Inflammatory macrophage treated with lipopolysaccharide for 4 hours (primary cell): ENCODE results near the gene NEK4.
"Not testable (repeated sequence)": the region's sequence is repeated elsewhere in the genome, so short reads cannot be mapped to it uniquely, and the experiment has no call there.

Source experiments
- DNase-seq: peaks from one replicate; pipeline ENCODE4 v3.0.0-alpha.2; 2020

Gene NEK4

GRCh38 chr3:52730681-52731080 is 40.1 kb downstream of the NEK4 start:
- peak; percentile 25 for DNase-seq

- not testable (repeated sequence) for DNase-seq
Observed at GRCh38 chr3:52728753-52729152, 42.0 kb downstream of the NEK4 start.

GRCh38 chr3:52724511-52724910 is 46.2 kb downstream of the NEK4 start:
- DNase-seq, result no peak

- no peak for DNase-seq
Observed at GRCh38 chr3:52723935-52724334, 46.8 kb downstream of the NEK4 start.

GRCh38 chr3:52722491-52722890 is 48.2 kb downstream of the NEK4 start:
- no peak for DNase-seq

GRCh38 chr3:52721730-52722008 is 49.1 kb downstream of the NEK4 start:
- no peak for DNase-seq

GRCh38 chr3:52721002-52721729 is 49.6 kb downstream of the NEK4 start:
- DNase-seq, result peak; percentile 57

GRCh38 chr3:52719618-52720017 is 51.1 kb downstream of the NEK4 start:
- no peak for DNase-seq

GRCh38 chr3:52715714-52716305 is 54.9 kb downstream of the NEK4 start:
- no peak for DNase-seq

GRCh38 chr3:52714335-52715302 is 56.1 kb downstream of the NEK4 start:
- no peak for DNase-seq

- no peak for DNase-seq
Observed at GRCh38 chr3:52712291-52713212, 58.2 kb downstream of the NEK4 start.

GRCh38 chr3:52710512-52710911 is 60.2 kb downstream of the NEK4 start:
- no peak for DNase-seq

- DNase-seq, result no peak
Observed at GRCh38 chr3:52707585-52707984, 63.2 kb downstream of the NEK4 start.

GRCh38 chr3:52705688-52706686 is 64.8 kb downstream of the NEK4 start, which contains the start of the genes GLT8D1 and SPCS1:
TSS of gene GLT8D1 (minus strand) at chr3:52705791. CDS start at chr3:52700460, 5,331 bp downstream.
TSS of gene SPCS1 (plus strand) at chr3:52706106. CDS start at chr3:52706247, 141 bp downstream.
- peak; percentile 89 for DNase-seq

- DNase-seq, result no peak
Observed at GRCh38 chr3:52705438-52705687, 65.4 kb downstream of the NEK4 start.

GRCh38 chr3:52704611-52705437 is 65.9 kb downstream of the NEK4 start:
- no peak for DNase-seq

GRCh38 chr3:52703341-52703740 is 67.4 kb downstream of the NEK4 start:
- DNase-seq, result no peak

- DNase-seq, result no peak
Observed at GRCh38 chr3:52697632-52697965, 73.1 kb downstream of the NEK4 start.

- no peak for DNase-seq
Observed at GRCh38 chr3:52696830-52697631, 73.7 kb downstream of the NEK4 start.
